SIG-M5 (cell line): ENCODE data around the gene BSPRY.
"Not testable (repeated sequence)": the region's sequence is repeated elsewhere in the genome, so short reads cannot be mapped to it uniquely, and the experiment has no call there.

ENCODE experiments used
- DNase-seq: peaks from one replicate; lab custom pipeline; 2025; lab: John Stamatoyannopoulos, UW

The BSPRY gene

DNA sequence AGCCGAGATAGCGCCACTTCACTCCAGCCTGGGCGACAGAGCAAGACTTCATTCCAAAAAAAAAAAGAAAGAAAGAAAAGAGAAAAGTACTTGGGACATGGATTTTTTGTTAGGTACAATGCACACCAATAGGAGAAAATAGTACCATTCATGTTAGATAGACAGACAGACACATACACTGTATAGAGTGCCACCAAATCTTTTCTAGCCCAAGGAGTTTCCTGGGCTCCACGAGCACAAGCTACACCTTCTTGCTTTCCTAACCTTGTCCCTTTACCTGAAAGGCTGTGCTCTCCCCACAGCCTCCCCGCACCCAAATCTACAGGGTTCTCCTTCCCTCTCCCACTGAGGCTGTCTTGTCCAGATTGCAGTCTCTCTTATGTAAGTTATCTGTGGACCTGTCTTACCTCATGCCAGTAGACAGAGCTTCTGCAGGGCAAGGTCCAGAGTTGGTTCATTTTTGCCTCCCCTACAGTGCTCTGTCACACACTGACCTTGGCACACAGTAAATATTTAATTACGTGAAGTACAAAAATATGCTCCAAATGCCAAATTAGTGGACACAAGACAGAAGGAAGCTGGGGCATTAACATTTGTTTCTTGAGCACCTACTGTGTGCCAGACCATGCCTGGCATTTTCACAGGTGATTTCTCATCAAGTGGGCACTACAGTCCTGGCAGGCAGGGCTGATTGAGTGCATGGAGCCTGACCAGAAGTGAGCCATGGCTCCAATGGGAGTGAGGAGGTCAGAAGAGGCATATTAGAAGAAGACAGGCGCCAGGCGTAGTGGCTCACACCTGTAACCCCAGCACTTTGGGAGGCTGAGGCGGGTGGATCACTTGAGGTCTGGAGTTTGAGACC, 45.9 kb downstream of the BSPRY start:
- no peak for DNase-seq

DNA sequence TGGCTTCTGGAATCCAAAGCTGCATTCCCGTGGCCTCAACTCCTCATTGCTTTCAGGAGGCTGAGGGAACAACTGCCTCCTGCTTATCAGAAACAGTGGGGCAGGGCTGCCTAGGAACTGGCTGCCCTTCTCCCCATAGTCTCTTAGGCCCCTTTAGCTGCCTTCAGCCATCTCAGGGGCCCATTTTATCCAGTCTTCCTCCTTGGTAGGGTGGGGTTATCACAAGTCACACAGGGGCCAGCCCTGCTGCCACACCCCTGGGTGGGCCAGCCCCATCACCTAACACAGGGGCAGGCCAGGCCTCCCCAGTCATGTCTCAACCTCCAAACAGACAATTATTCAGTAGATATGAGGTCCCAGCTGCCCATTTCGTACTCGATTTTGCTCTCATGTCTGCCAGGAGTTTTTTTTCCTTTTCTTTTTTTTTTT, 47.9 kb downstream of the BSPRY start:
- no peak for DNase-seq

DNA sequence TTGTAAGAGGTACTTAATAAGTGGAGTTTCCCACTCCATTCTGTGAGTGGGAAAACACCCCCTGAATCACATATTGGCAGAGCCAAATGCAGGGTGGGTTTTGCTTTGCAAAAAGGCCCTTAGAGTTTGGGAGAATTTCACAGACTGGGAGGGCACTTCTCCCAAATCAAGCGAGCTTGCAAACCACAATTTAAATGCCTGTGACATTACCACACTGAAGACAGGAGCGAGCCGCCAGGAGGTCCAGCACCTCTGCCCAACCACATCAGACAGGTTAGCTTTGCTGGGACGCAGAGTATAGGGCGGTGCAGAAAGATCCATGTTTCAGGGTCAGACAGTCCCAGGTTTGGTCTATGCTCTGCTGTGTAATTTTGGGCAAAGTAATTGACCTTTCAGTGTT, 49.5 kb downstream of the BSPRY start:
- DNase-seq = no peak

GRCh38 chr9:113399646-113400200, 50.4 kb downstream of the BSPRY start:
- no peak for DNase-seq

GRCh38 chr9:113401027-113401792, 51.9 kb downstream of the BSPRY start, which contains the start of gene ALAD:
ALAD (minus strand) TSS chr9:113401284; CDS start chr9:113393559, 7,725 bp downstream.
- DNase-seq = peak; percentile 66

DNA sequence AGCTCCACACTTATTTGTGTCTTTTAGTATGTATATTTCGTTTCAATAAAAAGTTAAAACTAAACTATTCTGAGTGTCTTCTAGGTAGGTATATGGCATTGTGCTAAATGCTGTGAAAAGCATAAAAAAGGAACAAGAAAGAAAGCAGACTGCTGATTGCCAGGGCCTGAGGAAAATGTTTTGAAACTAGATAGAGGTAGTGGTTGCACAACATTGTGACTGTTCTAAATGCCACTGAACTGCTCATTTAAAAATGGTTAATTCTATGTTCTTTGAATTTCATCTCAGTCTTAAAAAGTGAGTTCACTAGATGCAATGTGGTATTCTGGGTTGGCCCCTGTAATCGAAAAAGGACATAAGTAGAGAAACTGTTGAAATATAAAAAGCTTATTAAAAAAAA, 54.3 kb downstream of the BSPRY start:
- DNase-seq = peak; percentile 59

GRCh38 chr9:113406353-113406752, 57.0 kb downstream of the BSPRY start:
- DNase-seq = not testable (repeated sequence)

DNA sequence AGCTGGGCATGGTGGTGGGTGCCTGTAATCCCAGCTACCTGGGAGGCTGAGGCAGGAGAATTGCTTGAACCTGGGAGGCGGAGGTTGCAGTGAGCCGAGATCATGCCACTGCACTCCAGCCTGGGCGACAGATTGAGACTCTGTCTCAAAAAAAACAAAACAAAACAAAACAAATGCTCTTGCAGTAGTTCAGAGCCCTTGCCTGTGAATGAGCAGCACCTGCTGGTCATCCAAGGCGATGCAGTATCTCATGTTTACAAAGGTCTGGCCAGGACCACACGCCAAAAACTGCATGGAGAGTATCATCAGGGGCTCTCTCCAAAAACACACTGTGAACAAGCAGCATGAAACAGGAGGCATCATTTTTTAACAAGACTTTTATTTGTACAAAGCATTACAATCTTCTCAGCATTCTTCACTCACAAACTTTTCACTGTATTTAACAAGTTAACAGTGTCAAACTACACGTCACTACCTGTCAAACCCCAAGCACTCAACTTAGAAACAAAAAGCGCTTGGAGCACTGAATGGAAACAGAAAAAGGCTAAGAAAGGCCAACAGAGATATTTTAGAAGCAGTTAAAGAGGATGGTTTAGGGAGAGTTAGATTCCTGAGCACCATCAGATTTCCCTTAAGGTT, 57.7 kb downstream of the BSPRY start:
- DNase-seq = peak; percentile 5

GRCh38 chr9:113409481-113409880, 60.1 kb downstream of the BSPRY start:
- DNase-seq = no peak

GRCh38 chr9:113409883-113410206, 60.5 kb downstream of the BSPRY start:
- no peak for DNase-seq

- peak; percentile 64 for DNase-seq
Measured at GRCh38 chr9:113410207-113410864, 61.0 kb downstream of the BSPRY start, which contains the start of the genes C9orf43 and POLE3. C9orf43 (plus strand) TSS chr9:113410747; CDS start chr9:113413494, 2,747 bp downstream. POLE3 (minus strand) TSS chr9:113410675; CDS start chr9:113410293, 382 bp downstream.

GRCh38 chr9:113416149-113416721, 66.9 kb downstream of the BSPRY start:
- no peak for DNase-seq

GRCh38 chr9:113417370-113417769, 68.0 kb downstream of the BSPRY start:
- DNase-seq = no peak
